SIG-M5 treated with dmso at 0.1 percent for 504 hours (cell line): ENCODE measurements around the gene FOXB1.

Source experiments
- DNase-seq: peaks from one replicate; lab custom pipeline; 2025; ENCODE audit not compliant: unreplicated experiment; lab: John Stamatoyannopoulos, UW

FOXB1 gene

GRCh38 chr15:60004009-60004845 lies at the start of gene FOXB1:
TSS of gene FOXB1 (plus strand) at chr15:60004311. CDS start at chr15:60004964, 653 bp downstream.
- no peak for DNase-seq

DNA sequence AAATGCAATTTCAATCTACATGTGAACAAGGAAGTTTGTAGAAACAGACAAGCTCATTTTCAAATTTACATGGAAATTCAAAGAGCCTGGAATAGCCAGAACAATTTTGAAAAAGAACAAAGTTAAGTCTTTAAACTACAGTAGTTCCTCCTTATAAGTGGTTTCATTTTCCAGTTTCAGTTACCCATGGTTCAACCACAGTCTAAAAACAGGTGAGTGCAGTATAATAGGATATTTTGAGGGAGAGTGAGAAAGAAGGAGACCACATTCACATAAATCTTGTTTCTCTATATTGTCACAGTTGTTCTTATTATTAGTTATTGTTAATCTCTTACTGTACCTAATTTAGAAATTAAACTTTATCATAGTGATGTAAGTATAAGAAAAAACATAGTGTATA lies 45.8 kb upstream of the FOXB1 start:
- no peak for DNase-seq

DNA sequence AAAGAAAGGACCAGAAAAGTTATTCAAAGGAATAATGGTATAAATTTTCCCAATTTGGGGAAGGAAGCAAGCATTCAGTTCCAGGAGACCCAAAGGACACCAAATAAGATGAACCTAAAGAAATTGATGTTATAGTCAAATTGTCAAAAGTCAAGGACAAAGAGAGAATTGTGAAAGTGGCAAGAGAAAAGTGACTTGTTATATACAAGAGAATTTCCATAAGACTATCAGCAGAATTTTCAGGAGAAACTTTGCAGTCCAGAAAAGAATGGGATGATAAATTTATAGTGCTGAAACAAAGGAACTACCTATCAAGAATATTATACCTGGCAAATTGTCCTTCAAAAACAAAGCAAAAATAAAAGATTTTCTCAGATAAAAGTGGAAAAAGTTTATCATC lies 43.8 kb upstream of the FOXB1 start:
- no peak for DNase-seq

DNA sequence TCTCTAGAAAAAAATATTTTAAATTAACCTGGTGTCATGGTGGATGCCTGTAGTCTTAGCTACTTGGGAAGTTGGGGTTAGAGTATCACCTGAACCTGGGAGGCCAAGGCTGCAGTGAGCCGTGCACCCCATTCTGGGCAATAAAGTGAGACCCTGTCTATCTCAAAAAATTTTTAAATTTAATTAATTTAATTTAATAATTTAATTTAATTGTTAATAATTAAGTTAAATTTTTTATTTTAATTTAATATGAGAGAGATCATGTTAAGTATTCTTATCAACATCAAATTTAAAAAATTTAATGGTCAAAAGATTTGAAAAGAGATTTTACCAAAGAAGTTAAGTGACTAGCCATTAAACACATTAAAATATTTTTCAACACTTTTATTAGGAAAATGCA lies 40.8 kb upstream of the FOXB1 start:
- no peak for DNase-seq

GRCh38 chr15:59963925-59964324 lies 40.2 kb upstream of the FOXB1 start:
- no peak for DNase-seq

GRCh38 chr15:59965741-59966140 lies 38.4 kb upstream of the FOXB1 start:
- no peak for DNase-seq

DNA sequence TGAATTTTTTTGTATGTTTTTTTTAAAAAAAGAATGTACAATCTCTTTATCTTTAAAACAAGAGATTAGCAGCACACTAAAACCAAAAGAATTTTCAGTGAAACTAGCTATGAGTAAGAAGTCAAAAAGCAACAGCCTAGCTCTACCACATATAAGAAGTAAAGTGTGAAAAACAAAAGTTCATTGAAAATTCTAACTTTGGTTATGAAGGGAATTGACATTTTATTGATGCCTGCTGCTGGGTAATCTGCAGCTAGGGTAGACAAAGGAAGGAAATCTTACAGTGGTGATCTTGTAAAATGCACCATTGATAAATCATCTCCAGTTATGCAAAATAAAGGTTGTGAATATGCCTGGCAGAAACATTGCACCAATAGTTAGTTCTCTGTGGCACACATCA lies 37.8 kb upstream of the FOXB1 start:
- DNase-seq: no peak

DNA sequence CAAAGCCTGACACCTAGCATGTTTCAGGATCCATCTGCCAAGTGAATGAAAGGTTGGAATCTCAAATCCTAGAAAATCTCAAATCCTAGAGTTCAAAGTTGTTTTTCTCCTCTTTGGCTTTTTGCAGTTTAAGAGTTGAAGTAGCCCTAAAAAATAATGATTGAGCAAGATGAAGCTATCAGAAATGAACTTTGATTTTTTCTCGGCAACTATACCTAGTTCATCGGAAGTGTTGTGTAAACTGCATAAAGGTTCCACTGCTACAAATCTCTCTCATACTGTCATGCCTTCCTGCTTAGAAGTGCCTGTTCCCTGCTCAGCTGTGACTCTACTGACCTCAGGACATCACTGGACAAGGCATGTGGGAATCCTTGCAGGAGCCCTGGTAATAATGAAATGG lies 35.8 kb upstream of the FOXB1 start:
- no peak for DNase-seq

GRCh38 chr15:59972241-59972640 lies 31.9 kb upstream of the FOXB1 start:
- no peak for DNase-seq

- peak; percentile 34 for DNase-seq
Measured at GRCh38 chr15:59976480-59977271, 27.4 kb upstream of the FOXB1 start.

DNA sequence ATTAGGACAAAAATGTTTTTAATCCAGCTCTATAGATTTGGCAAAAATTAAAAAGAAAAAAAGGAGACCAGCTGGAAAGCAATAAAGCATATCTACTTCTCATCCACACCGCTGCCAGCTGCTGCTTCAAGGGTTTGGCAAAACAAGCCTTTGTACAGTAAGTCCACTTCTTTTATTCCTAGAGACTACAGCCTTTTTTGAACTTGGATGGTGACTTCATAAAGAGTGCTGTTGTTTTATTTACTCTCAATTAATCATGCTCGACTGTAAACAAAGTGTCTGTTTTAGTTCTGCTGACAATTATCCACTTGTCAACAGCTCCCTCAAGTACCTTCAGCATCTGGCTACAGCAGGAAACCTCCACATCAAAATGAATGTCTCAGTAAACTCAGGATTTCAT lies 12.3 kb upstream of the FOXB1 start:
- no peak for DNase-seq

DNA sequence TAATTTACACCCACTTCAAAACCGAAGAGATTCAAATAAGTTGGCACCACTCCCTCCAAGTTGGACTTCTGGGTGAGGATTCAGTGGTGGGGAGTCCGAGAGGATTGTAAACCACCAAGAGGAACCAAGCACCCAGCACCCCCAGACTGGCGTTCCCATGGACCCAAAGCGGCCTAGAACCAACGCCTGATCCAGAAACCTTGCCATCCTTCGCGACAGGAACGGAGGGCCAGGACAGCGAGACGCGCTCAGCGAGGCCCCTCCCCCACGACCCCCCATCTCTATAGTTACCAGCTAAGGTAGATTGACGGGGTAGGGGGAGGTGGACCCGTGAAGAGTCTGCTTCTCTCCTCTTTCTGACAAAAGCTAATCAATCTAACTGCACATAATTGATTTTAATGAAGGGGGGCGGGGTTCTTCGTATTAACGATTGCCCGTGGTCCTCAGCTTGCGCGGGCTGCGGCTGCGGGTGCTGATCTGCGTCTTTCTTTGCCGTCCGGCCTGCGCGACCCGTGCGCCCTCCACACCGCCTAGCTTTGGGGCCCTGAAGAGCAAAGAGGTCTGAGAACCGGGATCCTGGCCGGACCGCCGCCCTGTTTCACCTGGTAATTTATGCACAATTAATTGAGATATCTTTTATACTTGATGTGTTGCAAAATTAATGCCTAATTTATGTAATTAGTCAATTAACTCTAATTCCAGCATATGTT lies 10.9 kb upstream of the FOXB1 start:
- no peak for DNase-seq

DNA sequence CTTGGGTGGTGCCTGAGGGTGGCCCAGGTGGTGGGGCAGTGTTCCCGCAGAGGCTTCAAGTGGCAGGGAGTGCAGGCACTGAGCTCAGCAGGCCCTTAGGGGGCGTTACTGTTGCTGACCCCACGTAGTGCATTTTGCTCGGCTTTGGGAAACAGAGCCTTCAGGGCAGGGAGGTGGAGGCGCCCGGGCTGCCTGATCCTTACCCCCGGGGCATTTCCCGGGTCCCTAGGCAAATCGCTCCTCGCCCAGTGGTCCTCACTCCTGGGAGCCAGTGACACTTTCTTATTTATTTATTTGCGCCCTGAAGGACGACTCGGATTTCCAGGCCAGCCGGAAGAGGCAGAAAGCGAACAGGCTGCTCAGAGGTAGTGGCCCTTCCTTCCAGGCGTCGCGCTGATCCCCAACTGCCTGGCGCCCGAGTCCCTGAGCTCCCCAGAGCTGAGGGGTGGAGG lies 10.1 kb upstream of the FOXB1 start:
- no peak for DNase-seq

DNA sequence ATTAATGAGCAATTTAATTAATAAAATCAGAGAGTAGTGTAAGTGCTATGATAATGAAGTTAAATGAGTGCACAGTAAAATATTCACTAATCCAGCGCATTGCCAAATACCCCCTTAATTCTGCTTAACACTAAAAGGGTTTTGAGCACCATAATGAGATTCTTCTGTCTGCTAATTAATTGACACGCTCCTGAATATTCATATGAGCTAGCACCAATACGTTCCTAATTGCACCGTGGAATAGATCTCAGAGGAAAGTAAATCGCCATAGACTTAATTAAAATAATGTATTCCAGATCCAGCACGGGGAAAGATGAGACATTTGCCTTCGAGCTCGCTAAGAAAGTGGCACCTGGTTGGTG lies 9.6 kb upstream of the FOXB1 start:
- DNase-seq: no peak

- no peak for DNase-seq
Measured at GRCh38 chr15:59994888-59995557, 9.1 kb upstream of the FOXB1 start.

DNA sequence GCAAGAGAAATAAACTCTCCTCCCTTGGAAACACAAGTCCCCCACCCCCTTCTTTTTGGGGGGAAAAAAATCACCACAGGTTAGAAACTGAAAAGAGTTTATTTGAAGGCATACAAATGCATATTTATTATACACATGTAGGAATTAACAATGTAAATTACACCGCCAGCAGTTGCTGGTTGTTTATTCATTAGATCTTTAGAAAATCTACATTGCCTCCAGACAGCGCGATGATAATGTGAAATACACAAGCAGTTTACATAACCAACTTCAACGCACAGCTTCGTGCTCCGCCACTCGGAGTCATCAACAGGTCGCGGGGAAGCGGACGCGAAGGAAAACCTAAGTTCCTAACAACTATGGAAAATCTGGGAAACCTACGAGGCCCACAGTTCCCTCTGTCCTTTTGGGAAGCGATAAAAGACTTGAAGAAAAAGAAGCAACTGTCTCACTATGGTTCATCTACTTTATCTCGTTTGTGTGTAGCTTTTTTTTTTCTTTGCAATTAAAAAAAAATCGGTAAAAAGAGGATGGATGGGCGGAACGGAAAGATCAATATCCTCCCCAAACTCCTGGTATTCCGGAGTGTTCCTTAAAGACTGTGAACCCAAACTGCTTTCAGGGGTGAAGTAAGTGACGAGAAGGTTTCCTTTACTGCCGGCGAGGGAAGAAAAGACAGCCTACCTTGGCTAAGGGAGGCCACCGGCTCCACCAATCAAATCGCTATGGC lies 8.4 kb upstream of the FOXB1 start:
- DNase-seq: no peak

- no peak for DNase-seq
Measured at GRCh38 chr15:59996298-59997041, 7.6 kb upstream of the FOXB1 start.

DNA sequence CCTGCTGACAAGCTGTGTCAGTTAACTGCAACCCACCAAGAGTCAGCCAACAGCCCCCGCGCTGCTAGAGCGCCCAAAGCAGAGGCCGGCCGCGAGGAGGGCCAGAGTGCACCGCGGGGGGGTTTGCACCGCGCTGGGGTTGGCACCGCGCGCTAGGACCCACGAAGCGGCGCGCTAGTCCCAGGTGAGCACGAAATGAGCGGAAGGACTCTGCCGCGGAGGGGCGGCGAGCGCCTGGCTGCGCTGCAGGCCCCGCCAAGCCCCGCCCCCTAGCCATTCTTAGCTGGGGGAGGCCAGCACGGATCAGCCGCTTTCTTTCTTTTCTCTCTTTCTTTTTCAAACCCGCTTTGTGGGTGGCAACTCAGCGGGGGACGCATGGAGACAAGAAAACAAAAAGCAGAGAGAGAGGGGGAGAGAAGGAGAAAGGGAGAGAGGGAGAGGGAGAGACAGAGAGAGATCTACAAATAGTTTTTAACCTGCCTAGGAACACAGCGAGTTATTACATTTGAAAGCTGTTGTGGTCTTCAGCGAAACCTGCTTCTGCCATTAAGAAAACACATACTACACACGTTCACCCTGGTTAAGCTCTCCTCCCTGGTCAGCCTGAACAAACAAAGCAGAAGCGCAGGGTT lies 6.9 kb upstream of the FOXB1 start:
- DNase-seq: no peak

DNA sequence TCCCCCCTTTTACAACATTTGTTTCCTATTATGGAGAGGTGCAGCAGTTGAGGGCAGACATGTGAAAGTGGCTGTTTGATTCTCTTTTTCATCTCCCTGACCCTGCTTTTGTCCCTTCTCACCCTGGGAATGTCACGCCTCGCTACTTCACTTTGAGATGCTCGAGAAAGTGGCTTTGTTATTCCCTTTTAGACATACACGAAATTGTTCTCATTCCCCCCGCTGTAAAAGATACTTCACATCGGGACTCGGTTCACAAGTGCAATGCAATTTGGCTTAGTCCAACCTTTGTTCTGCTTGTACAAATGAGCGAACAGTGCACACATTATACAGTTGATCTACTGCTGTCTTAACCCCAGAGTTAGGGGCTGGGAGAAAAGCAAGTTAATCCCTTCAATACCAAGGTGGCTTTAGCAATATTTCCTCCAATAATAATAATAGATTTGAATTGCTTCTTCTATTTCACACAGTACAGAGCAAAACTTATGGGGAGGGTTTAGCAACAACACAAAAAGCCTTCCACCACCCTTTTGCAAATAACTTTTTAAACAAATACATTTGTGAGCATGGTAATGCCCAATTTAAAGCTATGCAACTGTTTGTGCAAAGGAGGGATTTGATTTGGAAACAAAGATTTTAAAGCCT lies 5.7 kb upstream of the FOXB1 start:
- no peak for DNase-seq
